Endodermal cell (in vitro differentiated cells): Measurements from ENCODE around the gene CTPS1. TPM values are rescaled to one million over a fixed set of nuclear protein-coding genes. Genes with fewer than 3 reads are reported as not detected.

Experiments
- DNase-seq: peaks from one replicate; pipeline ENCODE4 v3.0.0-alpha.2; 2017
- H3K27ac ChIP-seq: 2 replicates; pipeline ENCODE4 v1.5.1; 2013; ENCODE audit warnings: mild to moderate bottlenecking, low read depth, low read length, moderate library complexity
- H3K27me3 ChIP-seq: 2 replicates; pipeline ENCODE4 v1.6.1; 2013; ENCODE audit warnings: mild to moderate bottlenecking, low read length, moderate library complexity; ENCODE audit not compliant: insufficient read depth, control insufficient read depth, poor library complexity, severe bottlenecking
- H3K36me3 ChIP-seq: 2 replicates; pipeline ENCODE4 v1.7.0; 2013; ENCODE audit warnings: mild to moderate bottlenecking, low read length, moderate library complexity; ENCODE audit not compliant: control insufficient read depth, insufficient read depth
- H3K4me1 ChIP-seq: one replicate; pipeline ENCODE4 v1.7.0; 2013; ENCODE audit warnings: low read length; ENCODE audit not compliant: control insufficient read depth, insufficient read depth
- H3K4me3 ChIP-seq: 2 replicates; pipeline ENCODE4 v1.5.1; 2013; ENCODE audit warnings: mild to moderate bottlenecking, low read length, moderate library complexity
- H3K9ac ChIP-seq: 2 replicates; pipeline ENCODE4 v1.6.1; 2013; ENCODE audit warnings: mild to moderate bottlenecking, low read length, moderate library complexity; ENCODE audit not compliant: poor library complexity, severe bottlenecking; ENCODE audit errors: extremely low read depth
- H3K9me3 ChIP-seq: 2 replicates; pipeline ENCODE4 v1.6.1; 2013; ENCODE audit warnings: mild to moderate bottlenecking, low read length, moderate library complexity; ENCODE audit not compliant: control insufficient read depth
- H3K27ac Mint-ChIP-seq: 2 replicates; pipeline ENCODE4 v1.8.0; 2020; ENCODE audit warnings: mixed read lengths
- H3K27me3 Mint-ChIP-seq: 2 replicates; pipeline ENCODE4 v1.8.0; 2021; ENCODE audit warnings: mild to moderate bottlenecking, mixed read lengths; ENCODE audit not compliant: insufficient read depth
- H3K36me3 Mint-ChIP-seq: 2 replicates; pipeline ENCODE4 v1.8.0; 2020; ENCODE audit warnings: low read depth, mixed read lengths
- H3K4me1 Mint-ChIP-seq: 2 replicates; pipeline ENCODE4 v1.8.0; 2020; ENCODE audit warnings: mixed read lengths
- H3K4me3 Mint-ChIP-seq: 2 replicates; pipeline ENCODE4 v1.8.0; 2020; ENCODE audit warnings: mild to moderate bottlenecking, moderate library complexity, mixed read lengths
- H3K9me3 Mint-ChIP-seq: 2 replicates; pipeline ENCODE4 v1.8.0; 2020; ENCODE audit warnings: mild to moderate bottlenecking, mixed read lengths
- WGBS, 2 experiments: methylation state at CpG; one replicate each; pipeline versions ENCODE4 v1.1.5 to v1.1.7; 2013; ENCODE audit warnings: missing lambda C conversion rate in 2 of 2, mixed read lengths in 1 of 2; ENCODE audit not compliant: insufficient coverage in 1 of 2, insufficient read length in 1 of 2; 5-methylcytosine and 5-hydroxymethylcytosine counted together
- total RNA-seq, 2 donors: library from RNA; stranded (reverse); fragmentation: NEBNext Ultra II Directional in 1 of 2; extraction: Animal tissue kit (Norgen Biotek cat#: 25700) in 1 of 2; gene quantifications; 2 replicates in 1 of 2; 3 replicates in 1 of 2; pipeline ENCODE4 v1.2.1, GENCODE V29; 2021
- TF ChIP-seq, protein P1 (sequence below): fragments of 200-600 bp; sonication (generic); conservative IDR thresholded peaks from 2 replicates; pipeline ENCODE4 v1.5.0; 2021; ENCODE audit warnings: antibody characterized with exemption, mild to moderate bottlenecking

The CTPS1 gene
- total RNA-seq, 2 donors from 2014 or later: 79.9 to 84.0 TPM

DNA sequence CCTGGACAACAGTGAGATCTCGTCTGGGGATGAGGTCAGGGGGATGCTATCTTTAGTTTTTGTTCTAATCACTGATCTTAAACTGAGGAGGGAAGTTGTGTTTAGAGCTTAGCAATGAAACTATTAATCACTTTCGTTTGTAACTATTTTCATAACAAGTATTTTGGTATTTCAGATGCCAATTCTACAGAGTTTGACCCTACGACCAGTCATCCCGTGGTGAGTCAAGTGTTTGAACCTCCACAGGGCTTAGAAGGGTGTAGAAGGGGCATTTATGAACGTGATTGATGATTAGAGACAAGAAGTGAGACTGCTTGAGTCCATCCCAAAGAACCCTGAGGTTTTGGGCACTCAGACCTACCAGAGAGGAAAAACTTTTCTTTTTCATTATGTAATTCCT, 26.4 kb downstream of the CTPS1 start:
- Mint-ChIP-seq H3K36me3 (peaks cover 89% of the 10 kb centered on the region), H3K27ac (no peak overlapping the region), H3K27me3 (no peaks in the 10 kb centered on the region), H3K4me3 (no peak overlapping the region), H3K4me1 (no peaks in the 10 kb centered on the region), H3K9me3 (no peaks in the 10 kb centered on the region)
- Histone ChIP-seq H3K9me3 (no peaks in the 10 kb centered on the region), H3K9ac (no peak overlapping the region), H3K4me1 (no peaks in the 10 kb centered on the region), H3K27ac (no peak overlapping the region), H3K4me3 (no peak overlapping the region), H3K36me3 (peaks cover 98% of the 10 kb centered on the region), H3K27me3 (no peaks in the 10 kb centered on the region)
- no peak for DNase-seq
- TF ChIP-seq, protein P1, sequence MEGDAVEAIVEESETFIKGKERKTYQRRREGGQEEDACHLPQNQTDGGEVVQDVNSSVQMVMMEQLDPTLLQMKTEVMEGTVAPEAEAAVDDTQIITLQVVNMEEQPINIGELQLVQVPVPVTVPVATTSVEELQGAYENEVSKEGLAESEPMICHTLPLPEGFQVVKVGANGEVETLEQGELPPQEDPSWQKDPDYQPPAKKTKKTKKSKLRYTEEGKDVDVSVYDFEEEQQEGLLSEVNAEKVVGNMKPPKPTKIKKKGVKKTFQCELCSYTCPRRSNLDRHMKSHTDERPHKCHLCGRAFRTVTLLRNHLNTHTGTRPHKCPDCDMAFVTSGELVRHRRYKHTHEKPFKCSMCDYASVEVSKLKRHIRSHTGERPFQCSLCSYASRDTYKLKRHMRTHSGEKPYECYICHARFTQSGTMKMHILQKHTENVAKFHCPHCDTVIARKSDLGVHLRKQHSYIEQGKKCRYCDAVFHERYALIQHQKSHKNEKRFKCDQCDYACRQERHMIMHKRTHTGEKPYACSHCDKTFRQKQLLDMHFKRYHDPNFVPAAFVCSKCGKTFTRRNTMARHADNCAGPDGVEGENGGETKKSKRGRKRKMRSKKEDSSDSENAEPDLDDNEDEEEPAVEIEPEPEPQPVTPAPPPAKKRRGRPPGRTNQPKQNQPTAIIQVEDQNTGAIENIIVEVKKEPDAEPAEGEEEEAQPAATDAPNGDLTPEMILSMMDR: no peak
- WGBS, 2 experiments: 91 to 92% methylated on average over 4 to 5 of the region's 5 CpGs

DNA sequence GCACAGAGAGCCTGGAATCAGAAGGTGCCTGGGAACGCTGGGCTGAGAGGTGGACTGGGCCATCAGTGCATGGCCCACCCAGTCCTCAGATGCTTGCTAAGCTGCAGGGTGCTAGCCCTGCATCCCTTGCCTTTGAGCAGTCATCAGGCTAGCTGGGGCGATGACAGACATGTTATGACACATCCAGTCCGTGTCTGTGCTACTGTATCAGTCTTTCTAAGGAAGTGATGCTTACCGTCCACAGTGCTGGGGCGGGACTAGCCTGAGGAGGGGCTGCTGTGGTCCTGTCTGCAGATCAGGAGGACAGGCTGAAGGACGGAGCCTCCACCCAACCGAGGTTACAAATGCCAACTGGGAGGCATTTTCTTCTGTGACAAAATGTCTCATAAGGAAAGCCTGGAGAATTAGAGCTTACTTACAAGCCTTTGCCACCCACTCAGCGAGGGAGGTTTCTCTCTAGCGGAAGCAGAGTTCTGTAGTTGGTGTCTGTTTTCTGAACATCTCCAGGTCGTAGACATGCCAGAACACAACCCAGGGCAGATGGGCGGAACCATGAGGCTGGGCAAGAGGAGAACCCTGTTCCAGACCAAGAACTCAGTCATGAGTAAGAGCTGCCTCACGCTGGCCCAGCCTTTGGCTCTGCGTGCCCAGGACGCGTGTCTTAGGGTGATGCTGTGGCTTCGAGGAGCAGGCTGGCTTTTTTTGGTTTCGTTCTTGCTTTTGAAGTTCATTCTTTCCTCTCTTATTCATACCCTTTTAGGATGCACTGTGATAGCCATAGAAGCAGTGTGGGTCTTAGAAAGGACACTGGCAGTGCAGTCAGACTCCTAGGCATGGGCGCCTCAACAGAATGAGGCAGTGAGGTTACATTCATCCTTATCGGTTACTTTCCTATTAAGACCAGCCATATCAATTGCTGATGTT, 27.7 kb downstream of the CTPS1 start:
- H3K36me3 ChIP-seq: peaks cover 100% of the 10 kb centered on the region
- TF ChIP-seq, protein P1: no peak
- H3K27ac ChIP-seq: no peak overlapping the region

DNA sequence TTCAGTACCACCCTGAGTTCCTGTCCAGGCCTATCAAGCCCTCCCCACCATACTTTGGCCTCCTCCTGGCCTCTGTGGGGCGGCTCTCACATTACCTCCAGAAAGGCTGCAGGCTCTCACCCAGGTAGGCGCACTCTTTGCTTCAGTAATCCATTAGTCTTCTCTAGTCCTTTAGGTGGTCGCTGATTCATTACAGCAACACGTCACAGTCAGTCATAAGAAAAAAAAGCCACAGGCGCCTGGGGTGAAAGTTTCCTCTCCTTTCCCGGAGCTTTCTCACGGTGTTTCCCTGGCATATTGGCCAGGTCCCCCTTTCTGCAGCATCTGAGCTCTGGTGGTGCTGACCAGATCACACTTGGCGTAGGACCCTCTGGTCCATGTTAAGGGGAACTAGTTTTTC, 30.0 kb downstream of the CTPS1 start:
- Mint-ChIP-seq H3K27ac (no peak overlapping the region), H3K9me3 (no peaks in the 10 kb centered on the region), H3K4me3 (no peak overlapping the region), H3K4me1 (no peaks in the 10 kb centered on the region), H3K27me3 (no peaks in the 10 kb centered on the region), H3K36me3 (peaks cover 87% of the 10 kb centered on the region)
- DNase-seq: no peak
- Histone ChIP-seq H3K9ac (no peak overlapping the region), H3K4me1 (no peaks in the 10 kb centered on the region), H3K27me3 (no peaks in the 10 kb centered on the region), H3K36me3 (peaks cover 99% of the 10 kb centered on the region), H3K9me3 (no peaks in the 10 kb centered on the region), H3K27ac (no peak overlapping the region), H3K4me3 (no peak overlapping the region)
- WGBS, 2 experiments: 92 to 98% methylated on average over 5 to 8 of the region's 8 CpGs
- TF ChIP-seq, protein P1: no peak

More for the DNA sequence above, 27.7 kb downstream of the CTPS1 start:
- no peak overlapping the region for H3K27ac Mint-ChIP-seq
- peaks cover 92% of the 10 kb centered on the region for H3K36me3 Mint-ChIP-seq
- no peak overlapping the region for H3K9ac ChIP-seq
- 93 to 96% methylated on average over 18 to 19 of the region's 19 CpGs for WGBS, 2 experiments
- H3K9me3 Mint-ChIP-seq: no peaks in the 10 kb centered on the region
- H3K4me1 ChIP-seq: no peaks in the 10 kb centered on the region
- no peak overlapping the region for H3K4me3 ChIP-seq
- H3K27me3 ChIP-seq: no peaks in the 10 kb centered on the region
- no peak for DNase-seq
- no peaks in the 10 kb centered on the region for H3K9me3 ChIP-seq
- H3K27me3 Mint-ChIP-seq: no peaks in the 10 kb centered on the region
- H3K4me3 Mint-ChIP-seq: no peak overlapping the region
- H3K4me1 Mint-ChIP-seq: no peaks in the 10 kb centered on the region
